ENCODE measurements around the gene KLHDC10.
"Not testable (repeated sequence)": the region's sequence is repeated elsewhere in the genome, so short reads cannot be mapped to it uniquely, and the experiment has no call there.

The KLHDC10 gene

DNA sequence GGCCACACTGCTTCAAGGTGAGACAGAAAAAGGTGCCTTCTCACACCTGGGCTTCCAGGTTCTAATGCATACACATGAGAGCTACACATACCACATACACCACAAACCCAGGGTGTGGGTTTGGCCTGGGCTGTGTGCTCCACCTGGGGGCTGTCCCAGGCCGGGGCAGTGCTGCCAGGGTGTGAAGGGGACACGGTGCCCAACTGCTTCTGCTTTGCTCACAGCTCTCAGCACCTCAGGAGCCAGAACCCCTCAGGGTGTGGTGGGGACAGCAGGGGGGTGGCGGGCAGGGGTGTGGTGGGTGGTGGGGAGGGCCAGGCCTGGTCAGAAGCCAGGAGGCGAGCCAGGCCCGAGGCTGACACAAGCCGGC lies 83.8 kb downstream of the KLHDC10 start:
- no peak for DNase-seq (ENCODE audit: low read depth, low spot score)

DNA sequence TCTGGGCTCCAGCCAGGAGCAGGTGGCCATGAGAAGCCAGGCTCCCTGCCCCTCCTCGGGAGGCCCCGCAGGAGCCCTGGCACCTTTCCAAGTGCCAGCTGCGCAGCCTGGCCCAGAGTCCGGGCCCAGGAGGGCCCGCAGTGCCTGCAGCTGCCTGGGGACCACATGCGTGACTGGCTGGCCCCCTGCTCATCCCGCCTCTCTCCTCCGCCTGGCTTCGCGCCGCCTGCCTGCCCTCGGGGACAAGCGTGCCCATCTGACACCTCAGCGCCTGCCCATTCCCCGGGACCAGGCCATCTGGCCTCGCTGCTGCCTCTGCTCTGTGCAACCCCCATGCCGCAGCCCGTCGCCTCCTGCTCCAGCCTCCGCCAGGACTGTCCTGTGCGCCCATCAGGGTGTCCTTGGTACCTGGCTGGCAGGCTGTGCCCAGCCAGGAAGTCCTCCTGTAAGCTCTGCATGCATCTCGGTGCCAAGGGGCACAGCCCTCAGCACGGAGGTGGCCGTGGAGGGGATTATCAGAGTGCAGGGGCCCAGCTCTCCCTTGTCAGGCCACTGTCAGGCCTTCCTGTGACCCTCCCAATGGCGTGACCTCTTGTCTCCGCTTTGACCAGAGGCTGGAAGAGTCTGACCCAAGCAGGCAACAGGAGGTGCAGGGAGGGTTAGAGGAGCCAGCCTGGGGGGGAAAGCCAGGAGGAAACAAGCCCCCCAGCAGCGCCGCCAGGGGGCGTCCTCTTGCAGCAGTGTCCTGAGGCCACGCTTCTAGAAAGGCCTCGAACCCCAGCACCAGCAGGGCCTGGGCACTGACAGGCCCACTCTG lies 84.4 kb downstream of the KLHDC10 start:
- no peak for DNase-seq (ENCODE audit: low read depth, low spot score)

DNA sequence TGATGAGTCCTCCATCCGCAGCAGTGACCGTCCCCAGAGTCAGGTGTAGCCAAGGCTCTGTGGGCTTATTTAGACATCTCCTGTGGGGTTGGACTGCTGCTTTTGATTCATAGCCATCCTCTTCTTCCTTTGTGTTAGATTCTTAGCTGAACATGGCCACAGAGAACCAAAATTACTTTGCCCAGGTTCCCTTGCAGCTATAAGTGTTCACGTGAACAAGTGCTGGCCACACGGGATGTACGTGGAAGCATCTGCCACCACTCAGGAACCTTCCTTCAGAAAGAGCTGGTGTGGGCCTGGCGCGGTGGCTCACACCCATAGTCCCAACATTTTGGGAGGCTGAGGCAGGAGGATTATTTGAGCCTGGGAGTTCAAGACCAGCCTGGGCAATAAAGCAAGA lies 85.8 kb downstream of the KLHDC10 start:
- no peak for DNase-seq (ENCODE audit: low read depth, low spot score)

DNA sequence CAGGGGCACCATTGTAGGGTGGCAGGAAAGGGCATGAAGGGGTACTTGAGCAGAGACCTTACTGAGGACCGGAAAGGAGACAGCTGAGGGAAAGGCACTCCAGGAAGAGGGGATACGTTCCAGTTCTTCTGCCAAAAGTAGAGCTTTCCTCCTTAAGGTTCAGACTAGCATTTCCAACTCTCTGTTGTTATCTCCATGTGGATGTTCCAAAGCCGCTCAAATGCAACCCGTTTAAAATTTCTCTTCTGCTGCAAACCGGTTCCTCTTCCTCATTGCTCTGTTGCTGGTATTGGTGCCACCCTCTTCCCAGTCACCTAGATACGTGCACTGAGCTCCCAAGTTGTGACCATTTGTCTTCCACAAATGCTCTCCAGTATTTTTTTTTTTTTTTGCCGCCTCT lies 87.4 kb downstream of the KLHDC10 start:
- DNase-seq (ENCODE audit: low read depth, low spot score): no peak

DNA sequence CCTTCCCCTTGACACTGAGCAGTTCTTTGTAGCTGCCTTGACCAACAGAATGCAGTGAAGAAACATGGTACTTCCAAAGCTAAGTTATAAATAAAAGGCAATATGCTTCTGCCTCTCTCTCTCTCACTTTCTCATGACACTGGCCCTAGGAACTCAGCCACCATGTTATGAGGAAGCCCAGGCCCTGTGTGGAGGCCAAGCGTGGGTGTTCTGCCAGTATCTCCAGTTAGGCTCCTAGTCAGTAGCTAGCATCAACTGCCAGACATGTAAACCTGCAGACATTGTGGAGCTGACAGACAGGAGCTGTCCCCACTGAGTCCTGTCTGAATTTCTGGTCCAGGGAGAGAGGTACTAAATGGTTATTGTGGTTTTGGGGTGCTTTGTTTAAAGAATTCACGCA lies 89.7 kb downstream of the KLHDC10 start:
- no peak for DNase-seq (ENCODE audit: low read depth, low spot score)

DNA sequence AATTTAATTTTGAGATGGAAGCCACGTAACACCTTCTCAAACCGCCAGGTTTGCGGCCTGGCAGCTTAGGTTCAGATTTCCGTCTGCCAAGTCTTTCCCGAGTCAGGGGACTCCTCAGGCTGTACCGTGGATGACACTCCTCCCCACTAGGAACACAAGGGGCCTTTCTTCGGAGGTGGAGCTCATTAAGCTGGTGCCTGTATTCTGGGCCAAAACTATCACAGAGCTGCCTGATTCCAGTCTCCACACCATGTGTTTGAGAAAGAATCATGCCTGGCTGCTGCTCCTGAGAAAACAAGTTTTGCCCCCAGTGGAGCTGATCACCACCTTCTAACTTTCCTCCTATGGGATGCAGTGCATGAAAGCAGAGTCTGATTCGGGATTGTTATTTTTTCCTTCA lies 90.1 kb downstream of the KLHDC10 start:
- no peak for DNase-seq (ENCODE audit: low read depth, low spot score)

DNA sequence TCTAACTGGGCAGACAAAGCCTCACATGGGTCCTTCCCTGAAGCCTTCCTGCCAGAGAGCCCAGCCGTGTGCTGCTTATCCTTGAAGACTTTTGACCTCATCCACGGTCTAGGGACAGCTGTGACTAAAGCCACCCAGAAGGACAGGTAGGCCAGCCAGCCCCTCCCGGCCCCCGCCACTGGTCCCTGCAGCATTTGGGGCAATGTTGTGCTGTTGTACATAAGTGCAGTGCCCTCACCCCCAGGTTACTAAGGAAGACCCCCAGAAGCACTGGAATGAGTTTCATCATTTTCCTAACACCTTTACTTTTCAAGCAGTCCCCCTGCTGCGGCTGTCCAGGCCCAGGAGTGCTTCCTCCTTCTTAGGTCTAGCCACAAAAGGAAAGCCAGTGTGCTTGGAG lies 91.9 kb downstream of the KLHDC10 start:
- DNase-seq (ENCODE audit: low read depth, low spot score): no peak

DNA sequence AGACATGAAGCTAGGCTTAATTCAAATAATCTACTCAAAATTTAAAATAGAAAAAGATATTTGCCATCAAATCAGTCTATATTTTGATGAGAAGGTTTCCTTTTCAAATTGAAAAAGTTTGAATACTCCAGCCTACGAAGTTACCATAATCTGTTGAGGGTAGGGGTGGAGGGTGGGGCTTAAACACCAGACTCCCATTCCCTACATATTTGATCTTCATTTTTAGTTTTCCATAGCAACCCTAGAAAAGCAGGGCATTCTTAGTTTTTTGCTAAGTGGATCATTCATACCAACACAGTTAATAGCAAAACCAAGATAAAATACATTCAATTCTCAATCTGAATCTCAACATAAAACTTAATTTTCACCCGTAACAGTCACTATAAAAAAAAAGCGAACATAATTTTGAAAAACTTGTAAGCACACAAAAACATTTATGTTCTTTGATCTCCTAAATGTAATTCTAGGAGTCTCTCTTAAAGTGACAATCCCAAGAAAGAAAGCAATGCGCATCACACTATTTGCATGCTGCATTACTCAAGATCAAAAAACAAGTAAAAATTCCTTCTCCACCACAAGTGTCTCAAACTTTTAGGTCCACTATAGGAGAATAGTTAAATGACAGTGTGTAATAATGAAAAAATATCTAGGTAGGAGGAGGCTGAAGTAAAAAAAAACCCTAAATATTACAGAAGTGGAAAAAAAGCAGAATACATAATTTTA lies 104.1 kb downstream of the KLHDC10 start:
- DNase-seq (ENCODE audit: low read depth, low spot score): no peak

DNA sequence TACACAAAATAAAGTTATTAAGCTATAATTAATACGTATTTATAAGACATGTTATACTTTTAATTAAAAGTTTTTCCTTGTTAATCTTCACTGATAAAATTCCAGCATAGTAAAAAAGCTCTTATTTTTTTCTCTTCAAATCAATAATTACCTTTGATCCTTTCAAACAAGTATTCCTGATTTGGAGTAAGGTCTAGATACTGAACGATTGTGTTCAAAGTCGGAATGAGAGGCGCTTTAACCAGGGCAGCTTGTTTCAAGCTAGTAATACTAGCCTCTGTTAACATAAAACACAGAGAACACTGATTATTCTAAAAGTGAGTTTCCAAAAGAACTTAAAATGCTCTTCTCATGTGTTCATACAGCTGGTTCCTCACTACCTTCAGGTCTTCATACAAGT lies 107.9 kb downstream of the KLHDC10 start:
- DNase-seq (ENCODE audit: low read depth, low spot score): no peak

DNA sequence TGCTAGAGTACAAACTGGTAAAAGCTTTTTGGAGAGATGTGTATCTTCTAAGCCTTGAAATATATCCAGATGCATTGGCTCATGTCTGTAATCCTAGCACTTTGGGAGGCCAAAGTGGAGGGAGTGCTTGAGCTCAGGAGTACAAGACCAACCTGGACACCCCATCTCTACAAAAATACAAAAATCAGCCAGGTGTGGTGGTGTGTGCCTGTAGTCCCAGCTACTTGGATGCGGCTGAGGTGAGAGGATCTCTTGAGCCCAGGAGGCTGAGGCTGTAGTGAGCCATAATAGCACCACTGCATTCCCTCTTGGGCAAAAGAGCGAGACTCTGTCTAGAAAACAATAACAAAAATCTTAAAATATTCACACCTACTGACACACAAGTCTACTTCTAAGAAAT lies 109.3 kb downstream of the KLHDC10 start:
- no peak for DNase-seq (ENCODE audit: low read depth, low spot score)

DNA sequence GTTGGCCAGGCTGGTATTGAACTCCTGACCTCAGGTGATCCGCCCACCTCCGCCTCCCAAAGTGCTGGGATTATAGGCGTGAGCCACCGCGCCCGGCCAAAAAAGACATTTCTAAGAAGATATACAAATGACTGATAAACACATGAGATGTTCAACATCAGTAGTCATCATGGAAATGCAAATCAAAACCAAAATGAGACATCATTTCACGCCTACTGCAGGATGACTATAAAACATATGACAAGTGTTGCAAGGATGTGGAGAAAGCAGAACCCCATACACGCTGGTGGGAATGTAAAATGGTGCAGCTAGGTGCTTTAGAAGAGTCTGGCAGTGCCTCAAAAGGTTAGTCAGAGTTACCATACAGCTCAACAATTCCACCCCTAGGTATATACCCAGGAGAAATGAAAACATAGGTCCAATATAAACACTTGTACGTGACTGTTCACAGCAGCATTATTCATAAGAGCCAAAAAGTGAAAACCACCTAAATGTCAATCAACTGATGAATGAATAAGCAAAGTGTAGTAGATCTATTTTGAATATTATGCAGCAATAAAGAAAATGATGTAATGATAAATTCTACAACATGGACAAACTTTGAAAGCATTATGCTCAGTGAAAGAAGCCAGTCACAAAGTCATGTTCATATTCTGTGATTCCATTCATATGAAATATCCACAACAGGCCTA lies 110.4 kb downstream of the KLHDC10 start:
- DNase-seq (ENCODE audit: low read depth, low spot score): no peak

DNA sequence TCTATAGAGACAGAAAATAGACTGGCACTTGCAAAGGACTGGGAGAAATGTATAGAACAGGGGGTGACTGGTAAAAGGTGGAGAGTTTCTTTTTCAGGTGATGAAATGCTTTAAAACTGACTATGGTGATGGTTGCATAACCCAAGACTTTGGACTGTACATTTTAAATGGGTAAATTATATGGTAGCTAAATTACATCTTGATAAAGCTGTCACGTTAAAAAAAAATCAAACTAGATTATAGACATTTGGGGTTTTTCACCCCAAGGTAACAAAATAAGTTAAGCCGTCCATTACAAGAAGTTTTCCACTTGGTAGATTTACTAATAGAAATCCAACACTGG lies 110.9 kb downstream of the KLHDC10 start:
- DNase-seq (ENCODE audit: low read depth, low spot score): no peak

DNA sequence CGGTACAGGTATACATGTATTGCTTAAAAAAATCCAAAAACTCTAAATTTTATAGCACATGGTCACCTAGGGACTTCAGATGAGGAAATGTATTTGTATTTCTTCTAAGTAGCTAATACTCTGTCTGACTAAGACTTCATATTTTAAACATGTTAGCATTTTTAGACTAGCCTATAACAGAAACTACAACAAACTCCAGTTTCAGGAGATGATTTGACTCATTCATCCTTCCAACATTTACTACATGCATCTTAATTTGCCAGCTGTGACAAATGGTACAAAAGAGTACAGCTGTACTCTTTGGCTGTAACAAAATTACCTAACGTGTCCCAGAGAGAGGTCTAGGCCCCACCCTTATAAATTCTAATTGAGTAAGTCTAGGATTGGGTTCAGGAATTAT lies 112.7 kb downstream of the KLHDC10 start:
- no peak for DNase-seq (ENCODE audit: low read depth, low spot score)

DNA sequence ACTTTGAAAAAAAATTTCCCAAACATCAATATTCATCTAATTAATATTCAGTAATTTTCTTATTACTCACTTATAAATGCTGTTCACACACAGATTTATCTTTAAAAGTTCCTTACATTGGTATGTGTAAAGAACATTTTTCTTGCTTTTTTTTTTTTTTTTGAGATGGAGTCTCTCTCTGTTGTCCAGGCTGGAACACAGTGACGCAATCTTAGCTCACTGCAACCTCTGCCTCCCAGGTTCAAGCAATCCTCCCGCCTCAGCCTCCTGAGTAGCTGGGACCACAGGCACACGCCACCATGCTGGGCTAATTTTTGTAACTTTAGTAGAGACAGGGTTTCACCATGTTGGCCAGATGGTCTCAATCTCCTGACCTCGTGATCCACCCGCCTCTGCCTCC lies 114.0 kb downstream of the KLHDC10 start:
- DNase-seq (ENCODE audit: low read depth, low spot score): not testable (repeated sequence)

Measured in activated CD4-positive, CD25-positive, alpha-beta regulatory T cell treated with anti-CD3 and anti-CD28 coated beads, Interleukin-2, amount 50 U/mL, for 16 hours (primary cell).